GM12892 (cell line): ENCODE measurements around the gene FABP2.

Experiments used
- POLR2A ChIP-seq: IDR thresholded peaks from 2 replicates; pipeline ENCODE4 v1.6.1; 2011; ENCODE audit warnings: low read depth, low read length, control low read depth
- POLR2AphosphoS5 ChIP-seq: IDR thresholded peaks from 2 replicates; pipeline ENCODE4 v1.6.1; 2011; ENCODE audit warnings: low read depth, low read length, control low read depth
- TAF1 ChIP-seq: IDR thresholded peaks from 2 replicates; pipeline ENCODE4 v1.6.1; 2011; ENCODE audit warnings: low read depth, mild to moderate bottlenecking, control low read depth, low read length, borderline replicate concordance

DNA sequence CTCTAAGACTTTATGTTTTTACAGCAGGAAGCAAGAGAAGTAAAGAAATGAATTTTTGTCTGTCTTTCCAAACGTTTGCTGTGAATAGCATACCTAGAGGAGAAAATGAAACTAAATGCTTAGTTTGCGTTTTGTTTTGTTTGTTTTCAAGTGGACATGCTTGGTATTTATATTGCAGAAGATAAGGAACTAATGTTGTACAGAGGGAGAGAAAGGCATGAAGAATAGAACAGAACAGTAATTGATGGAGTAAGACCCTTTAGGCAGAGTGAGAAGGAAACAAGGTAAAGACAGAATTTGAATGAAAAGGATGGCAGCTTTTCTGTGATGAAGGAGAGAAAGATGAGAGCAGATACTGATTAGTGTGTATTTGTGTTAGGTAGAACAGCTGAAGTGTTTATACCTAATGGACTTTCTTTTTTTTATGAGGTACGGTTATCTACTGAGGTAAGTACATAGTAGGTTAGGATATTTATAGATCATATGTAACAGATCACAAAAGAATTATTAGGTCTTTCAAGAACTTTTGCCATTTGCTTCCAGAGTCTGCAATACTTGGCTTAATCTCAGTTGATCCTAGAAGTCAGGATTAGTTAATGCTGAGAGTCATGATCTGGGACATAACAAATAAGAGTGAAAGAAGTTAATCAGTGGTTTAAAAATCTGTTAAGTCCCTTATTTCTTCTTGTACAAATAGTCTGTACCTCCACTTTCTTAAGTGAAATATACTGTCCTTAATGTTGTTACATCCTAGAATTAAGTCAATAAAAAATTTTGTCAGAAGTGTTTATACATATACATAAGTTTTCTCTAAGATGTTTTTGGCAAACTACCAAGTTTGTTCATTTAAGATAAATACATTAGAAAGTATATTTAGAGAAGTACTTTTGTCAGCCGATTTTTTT is 36.8 kb downstream of the FABP2 start:
- TF ChIP-seq POLR2A: no peak
- no peak for TF ChIP-seq POLR2AphosphoS5
- no peak for TF ChIP-seq TAF1
